ENCODE data around the gene ABCA9.

The ABCA9 gene

DNA sequence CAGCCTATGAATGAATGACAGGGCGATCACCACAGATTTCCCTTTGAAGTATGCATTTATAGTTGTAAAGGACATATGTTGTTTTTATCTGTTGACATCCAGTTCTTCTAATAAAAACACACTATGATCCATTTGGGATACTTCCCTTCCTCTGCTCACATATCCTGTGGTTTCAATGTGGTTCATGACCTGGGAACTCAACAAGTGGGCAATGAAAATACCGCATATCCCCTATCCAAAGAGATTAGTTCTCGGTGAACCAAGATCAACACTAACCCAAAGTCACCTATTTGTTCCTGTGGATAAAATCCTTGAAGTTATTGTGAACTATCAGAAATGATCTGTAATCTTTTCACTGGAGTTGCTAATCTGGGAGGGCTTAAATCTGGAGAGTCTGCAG, 121.5 kb downstream of the ABCA9 start:
- intact Hi-C loops (cut with DNase I) = no loop called here

GRCh38 chr17:68937890-68938514, 122.7 kb downstream of the ABCA9 start:
- intact Hi-C loops (cut with DNase I) = no loop called here
- no peak for DNase-seq

More for the DNA sequence above, 121.5 kb downstream of the ABCA9 start:
- DNase-seq = no peak

DNA sequence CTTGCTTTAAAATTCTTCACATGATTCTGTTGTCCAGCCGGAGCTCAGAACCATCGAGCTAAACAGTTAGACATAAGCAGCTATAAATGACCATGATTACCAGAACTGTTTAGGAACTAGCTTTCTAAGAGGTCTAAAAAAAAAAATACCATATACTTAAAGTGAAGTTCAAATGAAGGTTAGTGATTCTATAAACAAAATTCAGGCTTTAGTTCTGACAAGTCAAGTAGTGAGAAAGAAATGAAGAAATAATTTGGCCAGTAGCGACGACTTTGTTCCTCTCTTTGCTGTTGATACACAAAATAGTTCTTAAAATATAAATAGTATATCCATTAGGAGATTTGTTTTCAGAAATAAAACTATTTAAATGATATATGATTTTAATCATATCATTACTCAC, 133.2 kb downstream of the ABCA9 start:
- DNase-seq = no peak
- intact Hi-C loops (cut with DNase I) = no loop called here

- intact Hi-C loops (cut with DNase I) = no loop called here
- no peak for DNase-seq
Observed at GRCh38 chr17:68924793-68925720, 135.7 kb downstream of the ABCA9 start.
